BJ (cell line): ENCODE measurements around the gene CCL11. TPM values are rescaled to one million over a fixed set of nuclear protein-coding genes. Genes with fewer than 3 reads are reported as not detected.
"Not testable (repeated sequence)": the region's sequence is repeated elsewhere in the genome, so short reads cannot be mapped to it uniquely, and the experiment has no call there.

Experiments used
- CTCF ChIA-PET: fragments of 350-600 bp; formaldehyde crosslinking; extraction: SDS; loops from one replicate; lab custom pipeline; 2021; ENCODE audit warnings: antibody characterized with exemption, inconsistent platforms; lab: Yijun Ruan, JAX
- POLR2A ChIA-PET: fragments of 300-600 bp; sonication (Branson Sonifier 250); formaldehyde crosslinking; extraction: SDS; loops from one replicate; lab custom pipeline; 2021; ENCODE audit warnings: antibody characterized with exemption; lab: Charles Lee
- DNase-seq: peaks from one replicate; pipeline ENCODE4 v3.0.0-alpha.2; 2011; ENCODE audit warnings: low read depth
- H3K27me3 ChIP-seq: 2 replicates; pipeline ENCODE4 v1.6.0; 2011; ENCODE audit warnings: low read length; ENCODE audit not compliant: control insufficient read depth, insufficient read depth
- H3K36me3 ChIP-seq: 2 replicates; pipeline ENCODE4 v1.5.1; 2011; ENCODE audit warnings: low read length; ENCODE audit not compliant: control insufficient read depth, insufficient read depth
- H3K4me3 ChIP-seq: 2 replicates; pipeline ENCODE4 v1.5.1; 2011; ENCODE audit warnings: low read depth, mild to moderate bottlenecking, control low read depth, low read length
- polyA plus RNA-seq: library from polyadenylated mRNA; depleted of rRNA; stranded (reverse); fragments of >200 nt; gene quantifications from 2 replicates; pipeline ENCODE4 v1.2.3, GENCODE V29; 2011; rRNA removed
- TF ChIP-seq, protein P1 (sequence below): IDR thresholded peaks from 2 replicates; pipeline ENCODE4 v1.5.1; 2011; ENCODE audit warnings: low read depth, mild to moderate bottlenecking, control low read depth, inconsistent platforms, low read length, moderate library complexity; ENCODE audit not compliant: insufficient read depth

The CCL11 gene
- polyA plus RNA-seq, 1 experiment = 0.55 TPM

DNA sequence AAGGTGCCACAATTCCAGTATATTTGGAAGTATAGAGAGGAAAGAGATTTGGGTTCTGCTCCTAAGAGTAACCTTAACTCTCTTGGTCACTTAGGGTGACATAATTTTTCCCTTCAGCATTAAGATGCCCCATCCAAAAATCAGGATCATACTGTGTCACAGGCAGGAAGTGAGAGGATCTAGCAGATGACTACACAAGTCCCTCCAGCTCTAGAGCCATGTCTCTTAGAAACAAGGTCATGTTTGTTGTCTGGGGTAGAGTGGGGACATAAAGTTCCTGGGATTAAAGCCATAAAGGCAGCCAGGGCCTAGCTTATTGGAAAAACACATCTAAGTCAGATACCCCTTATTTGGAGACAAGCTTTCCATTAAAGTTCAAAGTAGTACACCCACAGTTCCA, 36.4 kb downstream of the CCL11 start:
- Histone ChIP-seq H3K27me3 (no peaks in the 10 kb centered on the region; the same call in 1 of the 2 replicates), H3K4me3 (no peak overlapping the region), H3K36me3 (no peaks in the 10 kb centered on the region)
- ChIA-PET POLR2A (interaction anchor here (0.5 kb wide), 1 partner anchor 33 kb away, joined by 9 read pairs; no protein-coding TSS in a partner anchor), CTCF (interaction anchor here (0.6 to 6.0 kb wide), 4 partner anchors 21 to 122 kb away, joined by 3 to 34 read pairs (median 3); no protein-coding TSS in a partner anchor)
- TF ChIP-seq, protein P1, sequence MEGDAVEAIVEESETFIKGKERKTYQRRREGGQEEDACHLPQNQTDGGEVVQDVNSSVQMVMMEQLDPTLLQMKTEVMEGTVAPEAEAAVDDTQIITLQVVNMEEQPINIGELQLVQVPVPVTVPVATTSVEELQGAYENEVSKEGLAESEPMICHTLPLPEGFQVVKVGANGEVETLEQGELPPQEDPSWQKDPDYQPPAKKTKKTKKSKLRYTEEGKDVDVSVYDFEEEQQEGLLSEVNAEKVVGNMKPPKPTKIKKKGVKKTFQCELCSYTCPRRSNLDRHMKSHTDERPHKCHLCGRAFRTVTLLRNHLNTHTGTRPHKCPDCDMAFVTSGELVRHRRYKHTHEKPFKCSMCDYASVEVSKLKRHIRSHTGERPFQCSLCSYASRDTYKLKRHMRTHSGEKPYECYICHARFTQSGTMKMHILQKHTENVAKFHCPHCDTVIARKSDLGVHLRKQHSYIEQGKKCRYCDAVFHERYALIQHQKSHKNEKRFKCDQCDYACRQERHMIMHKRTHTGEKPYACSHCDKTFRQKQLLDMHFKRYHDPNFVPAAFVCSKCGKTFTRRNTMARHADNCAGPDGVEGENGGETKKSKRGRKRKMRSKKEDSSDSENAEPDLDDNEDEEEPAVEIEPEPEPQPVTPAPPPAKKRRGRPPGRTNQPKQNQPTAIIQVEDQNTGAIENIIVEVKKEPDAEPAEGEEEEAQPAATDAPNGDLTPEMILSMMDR = no peak
- no peak for DNase-seq

GRCh38 chr17:34327580-34327979, 42.0 kb downstream of the CCL11 start:
- ChIA-PET CTCF (interaction anchor here (0.8 to 1.4 kb wide), 5 partner anchors 9 to 127 kb away, joined by 3 to 7 read pairs (median 4); no protein-coding TSS in a partner anchor), POLR2A (interaction anchor here (0.6 kb wide), 1 partner anchor 27 kb away, joined by 9 read pairs; no protein-coding TSS in a partner anchor)
- DNase-seq = not testable (repeated sequence)

DNA sequence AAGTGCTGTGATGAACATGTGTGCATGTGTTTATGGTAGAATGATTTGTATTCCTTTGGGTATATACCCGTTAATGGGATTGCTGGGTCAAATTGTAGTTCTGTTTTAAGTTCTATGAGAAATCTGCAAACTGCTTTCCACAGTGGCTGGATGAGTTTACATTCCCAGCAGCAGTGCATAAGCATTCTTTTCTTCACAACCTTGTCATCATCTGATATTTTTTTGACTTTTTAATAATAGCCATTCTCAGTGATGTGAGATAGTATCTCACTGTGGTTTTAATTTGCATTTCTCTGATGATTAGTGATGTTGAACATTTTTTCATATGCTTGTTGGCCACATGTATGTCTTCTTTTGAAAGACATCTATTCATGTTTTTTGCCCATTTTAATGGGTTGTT, 52.2 kb downstream of the CCL11 start:
- peaks cover 3% of the 10 kb centered on the region for H3K27me3 ChIP-seq
- no peak for DNase-seq
- no peak overlapping the region for H3K4me3 ChIP-seq
- ChIA-PET CTCF (interaction anchor here (1.3 to 1.6 kb wide), 2 partner anchors 19 to 24 kb away, joined by 3 to 5 read pairs; no protein-coding TSS in a partner anchor), POLR2A (no interaction called here)
- TF ChIP-seq, protein P1 = no peak
- no peaks in the 10 kb centered on the region for H3K36me3 ChIP-seq

More at GRCh38 chr17:34327580-34327979, 42.0 kb downstream of the CCL11 start:
- H3K4me3 ChIP-seq, H3K27me3 ChIP-seq, H3K36me3 ChIP-seq: not testable (repeated sequence)

Other genes with a start within 250 kb of the CCL11 start
- 303 and 386 TPM in 2 replicates for gene CCL2, start 30.5 kb upstream of the CCL11 start, polyA plus RNA-seq
- 0.87 and 1.1 TPM in 2 replicates for gene CCL7, start 15.5 kb upstream of the CCL11 start, polyA plus RNA-seq
- 0.10 and 0.11 TPM in 2 replicates for gene CCL8, start 33.7 kb downstream of the CCL11 start, polyA plus RNA-seq
- gene CCL13, start 70.7 kb downstream of the CCL11 start, polyA plus RNA-seq = 0.22 and 0.40 TPM in 2 replicates
- not detected in 2 replicates for gene CCL1, start 77.5 kb downstream of the CCL11 start, polyA plus RNA-seq